CD4-positive, alpha-beta T cell treated with Interleukin-15 for 4 hours (primary cell): ENCODE results near the gene DUSP5.

ENCODE experiments used
- DNase-seq: peaks from one replicate; pipeline ENCODE4 v3.0.0-alpha.2; 2020; ENCODE audit warnings: low spot score

The DUSP5 gene

GRCh38 chr10:110480387-110480786, 17.3 kb upstream of the DUSP5 start:
- no peak for DNase-seq

- DNase-seq, result no peak
Observed at GRCh38 chr10:110481919-110482318, 15.8 kb upstream of the DUSP5 start.

- no peak for DNase-seq
Observed at GRCh38 chr10:110483633-110484032, 14.1 kb upstream of the DUSP5 start.

- DNase-seq, result no peak
Observed at GRCh38 chr10:110485541-110485940, 12.2 kb upstream of the DUSP5 start.

- DNase-seq, result no peak
Observed at GRCh38 chr10:110486680-110487410, 10.9 kb upstream of the DUSP5 start.

- no peak for DNase-seq
Observed at GRCh38 chr10:110487411-110488331, 10.0 kb upstream of the DUSP5 start.

- no peak for DNase-seq
Observed at GRCh38 chr10:110488332-110488681, 9.4 kb upstream of the DUSP5 start.

- DNase-seq, result no peak
Observed at GRCh38 chr10:110488940-110489339, 8.8 kb upstream of the DUSP5 start.

GRCh38 chr10:110490640-110491039, 7.1 kb upstream of the DUSP5 start:
- DNase-seq, result no peak

GRCh38 chr10:110491346-110491745, 6.4 kb upstream of the DUSP5 start:
- DNase-seq, result no peak

GRCh38 chr10:110492069-110492822, 5.5 kb upstream of the DUSP5 start:
- no peak for DNase-seq

- no peak for DNase-seq
Observed at GRCh38 chr10:110493832-110494426, 3.8 kb upstream of the DUSP5 start.

GRCh38 chr10:110494532-110494931, 3.2 kb upstream of the DUSP5 start:
- no peak for DNase-seq

- DNase-seq, result peak; percentile 43
Observed at GRCh38 chr10:110495731-110496552, 1.8 kb upstream of the DUSP5 start.

- DNase-seq, result no peak
Observed at GRCh38 chr10:110496553-110497437, 912 bp upstream of the DUSP5 start.

- DNase-seq, result peak; percentile 61
Observed at GRCh38 chr10:110498087-110498981, 627 bp downstream of the DUSP5 start.

GRCh38 chr10:110498982-110499795, 1.5 kb downstream of the DUSP5 start:
- peak; percentile 62 for DNase-seq

GRCh38 chr10:110499796-110500514, 2.2 kb downstream of the DUSP5 start:
- DNase-seq, result no peak
